ENCODE measurements around the gene TCF7L2. TPM values are rescaled to one million over a fixed set of nuclear protein-coding genes. Genes with fewer than 3 reads are reported as not detected.

The TCF7L2 gene
- total and polyA plus RNA-seq, 4 donors: 14.0 to 57.8 (median 34.8) TPM

GRCh38 chr10:113169853-113170460 lies 219.9 kb downstream of the TCF7L2 start:
- DNase-seq (no peak), ATAC-seq (ENCODE audit: low FRiP score) (no peak)
- H3K4me3 ChIP-seq (ENCODE audit: low read length in 2 of 2): no peak overlapping the region
- no peaks in the 10 kb centered on the region for H3K27me3 ChIP-seq (ENCODE audit: control insufficient read depth in 1 of 2, insufficient read depth in 2 of 2, low read length in 1 of 2)
- H3K9me3 ChIP-seq (ENCODE audit: control insufficient read depth, low read length): no peaks in the 10 kb centered on the region
- H3K27ac ChIP-seq (ENCODE audit: low read depth in 1 of 2, low read length in 2 of 2): no peak overlapping the region
- no peaks in the 10 kb centered on the region for H3K4me1 ChIP-seq (ENCODE audit: control insufficient read depth in 1 of 2, insufficient read depth in 2 of 2, low read length in 2 of 2)
- intact Hi-C loops (cut with DNase I): loop anchor here in 1 of 2 donors (10.0 kb wide), 1 partner anchor 215 kb away; no protein-coding TSS in a partner anchor
- 91 to 94% methylated on average over 14 of the region's 14 CpGs for WGBS, 2 donors
- peaks cover 0 to 2% of the 10 kb centered on the region in 2 donors for H3K36me3 ChIP-seq (ENCODE audit: control insufficient read depth in 1 of 2, insufficient read depth in 2 of 2, low read length in 1 of 2)

DNA sequence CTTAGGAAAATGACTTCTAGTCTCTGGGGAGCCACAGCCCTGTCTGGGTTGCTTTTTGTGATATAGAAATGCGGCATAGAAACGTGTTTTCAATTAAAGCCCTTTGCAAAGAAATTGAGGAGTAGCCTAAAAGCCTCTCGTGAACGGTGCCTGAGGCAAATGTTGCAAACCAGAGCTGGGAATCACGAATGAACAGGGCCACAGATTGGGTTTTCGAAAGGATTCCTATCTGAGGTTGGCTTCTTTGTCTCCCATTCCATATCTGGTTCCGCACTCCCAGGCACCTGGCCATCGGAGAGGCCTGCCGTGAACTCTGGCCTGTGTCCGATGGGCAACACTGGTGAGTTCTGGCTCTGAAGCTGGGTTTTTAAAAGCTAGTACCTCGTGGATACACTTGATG lies 221.6 kb downstream of the TCF7L2 start:
- Histone ChIP-seq H3K36me3 (ENCODE audit: control insufficient read depth in 1 of 2, insufficient read depth in 2 of 2, low read length in 1 of 2) (no peaks in the 10 kb centered on the region), H3K4me1 (ENCODE audit: control insufficient read depth in 1 of 2, insufficient read depth in 2 of 2, low read length in 2 of 2) (no peaks in the 10 kb centered on the region), H3K9me3 (ENCODE audit: control insufficient read depth, low read length) (no peaks in the 10 kb centered on the region), H3K27me3 (ENCODE audit: control insufficient read depth in 1 of 2, insufficient read depth in 2 of 2, low read length in 1 of 2) (no peaks in the 10 kb centered on the region), H3K27ac (ENCODE audit: low read depth in 1 of 2, low read length in 2 of 2) (no peak overlapping the region), H3K4me3 (ENCODE audit: low read length in 2 of 2) (no peak overlapping the region)
- ATAC-seq (ENCODE audit: low FRiP score) (no peak), DNase-seq (peak in 1 of 2 donors; percentile 14)
- intact Hi-C loops (cut with DNase I): no loop called here
- 94 to 95% methylated on average over 11 of the region's 11 CpGs for WGBS, 2 donors

DNA sequence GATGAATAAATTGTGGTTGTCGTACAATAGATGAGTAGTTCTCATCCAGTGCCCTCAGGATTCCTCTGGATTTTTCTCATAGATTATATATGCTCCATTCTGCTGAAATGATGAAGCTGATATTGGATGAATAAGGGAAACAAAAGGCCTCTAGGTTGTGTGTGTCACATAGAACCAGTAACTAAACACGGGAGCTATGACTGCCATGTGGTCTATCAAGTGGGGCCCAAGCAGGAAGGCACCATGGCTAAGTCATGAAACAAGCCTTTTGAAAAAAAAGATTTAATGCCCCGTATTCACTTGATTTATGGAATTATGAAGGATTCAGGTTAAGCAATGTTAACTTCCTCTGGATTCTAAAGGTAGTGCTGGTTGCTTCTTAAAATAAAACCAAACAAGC lies 225.1 kb downstream of the TCF7L2 start:
- Histone ChIP-seq H3K4me3 (ENCODE audit: low read length in 2 of 2) (no peak overlapping the region), H3K27ac (ENCODE audit: low read depth in 1 of 2, low read length in 2 of 2) (no peak overlapping the region), H3K4me1 (ENCODE audit: control insufficient read depth in 1 of 2, insufficient read depth in 2 of 2, low read length in 2 of 2) (peaks cover 0 to 5% of the 10 kb centered on the region in 2 donors), H3K27me3 (ENCODE audit: control insufficient read depth in 1 of 2, insufficient read depth in 2 of 2, low read length in 1 of 2) (no peaks in the 10 kb centered on the region), H3K36me3 (ENCODE audit: control insufficient read depth in 1 of 2, insufficient read depth in 2 of 2, low read length in 1 of 2) (no peaks in the 10 kb centered on the region), H3K9me3 (ENCODE audit: control insufficient read depth, low read length) (no peaks in the 10 kb centered on the region)
- ATAC-seq (ENCODE audit: low FRiP score) (no peak), DNase-seq (no peak)
- intact Hi-C loops (cut with DNase I): no loop called here
- WGBS, 2 donors: 93 to 95% methylated on average over 3 of the region's 3 CpGs

GRCh38 chr10:113175756-113176651 lies 226.0 kb downstream of the TCF7L2 start:
- ATAC-seq (ENCODE audit: low FRiP score): no peak
- 57 to 70% methylated on average over 17 of the region's 17 CpGs for WGBS, 2 donors
- intact Hi-C loops (cut with DNase I): no loop called here

DNA sequence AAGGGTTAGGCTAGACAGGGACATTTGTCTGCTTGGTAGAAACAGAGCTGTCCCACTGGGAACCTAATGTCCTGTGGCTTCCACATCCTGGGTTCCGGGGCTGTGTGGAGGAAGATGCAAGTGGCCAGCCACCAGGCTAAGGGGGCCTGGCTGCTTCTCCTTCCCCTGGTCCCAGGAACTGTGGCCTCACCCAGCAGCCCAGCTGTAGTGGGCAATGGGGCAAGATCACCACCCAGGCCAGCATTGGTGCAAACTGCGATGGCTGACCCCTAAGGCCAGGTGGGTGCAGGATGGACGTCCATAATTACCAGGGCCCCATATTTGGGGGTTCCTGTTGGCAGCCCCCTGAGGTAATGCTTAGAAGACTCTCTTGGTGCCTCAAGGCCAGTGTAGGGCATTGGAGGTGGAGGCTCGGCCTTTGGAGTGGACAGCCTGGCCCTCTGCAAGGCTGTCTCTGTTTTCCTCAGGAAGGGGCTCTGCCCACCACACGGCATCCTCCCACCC lies 226.7 kb downstream of the TCF7L2 start:
- no peak overlapping the region for H3K4me3 ChIP-seq (ENCODE audit: low read length in 2 of 2)
- peaks cover 0 to 5% of the 10 kb centered on the region in 2 donors for H3K4me1 ChIP-seq (ENCODE audit: control insufficient read depth in 1 of 2, insufficient read depth in 2 of 2, low read length in 2 of 2)
- WGBS, 2 donors: 68 to 74% methylated on average over 5 of the region's 5 CpGs
- no peaks in the 10 kb centered on the region for H3K9me3 ChIP-seq (ENCODE audit: control insufficient read depth, low read length)
- intact Hi-C loops (cut with DNase I): no loop called here
- DNase-seq: no peak
- ATAC-seq (ENCODE audit: low FRiP score): no peak
- H3K27ac ChIP-seq (ENCODE audit: low read depth in 1 of 2, low read length in 2 of 2): no peak overlapping the region
- H3K27me3 ChIP-seq (ENCODE audit: control insufficient read depth in 1 of 2, insufficient read depth in 2 of 2, low read length in 1 of 2): no peaks in the 10 kb centered on the region
- H3K36me3 ChIP-seq (ENCODE audit: control insufficient read depth in 1 of 2, insufficient read depth in 2 of 2, low read length in 1 of 2): no peaks in the 10 kb centered on the region

More at GRCh38 chr10:113175756-113176651, 226.0 kb downstream of the TCF7L2 start:
- Histone ChIP-seq H3K36me3 (ENCODE audit: control insufficient read depth in 1 of 2, insufficient read depth in 2 of 2, low read length in 1 of 2) (no peaks in the 10 kb centered on the region), H3K4me1 (ENCODE audit: control insufficient read depth in 1 of 2, insufficient read depth in 2 of 2, low read length in 2 of 2) (peaks cover 0 to 5% of the 10 kb centered on the region in 2 donors), H3K4me3 (ENCODE audit: low read length in 2 of 2) (no peak overlapping the region), H3K27ac (ENCODE audit: low read depth in 1 of 2, low read length in 2 of 2) (no peak overlapping the region), H3K27me3 (ENCODE audit: control insufficient read depth in 1 of 2, insufficient read depth in 2 of 2, low read length in 1 of 2) (no peaks in the 10 kb centered on the region), H3K9me3 (ENCODE audit: control insufficient read depth, low read length) (no peaks in the 10 kb centered on the region)
- peak in 1 of 2 donors; percentile 31 for DNase-seq

GRCh38 chr10:113177156-113177935 lies 227.3 kb downstream of the TCF7L2 start:
- no peak overlapping the region for H3K4me3 ChIP-seq (ENCODE audit: low read length in 2 of 2)
- no peak overlapping the region for H3K27ac ChIP-seq (ENCODE audit: low read depth in 1 of 2, low read length in 2 of 2)
- peaks cover 0 to 5% of the 10 kb centered on the region in 2 donors for H3K4me1 ChIP-seq (ENCODE audit: control insufficient read depth in 1 of 2, insufficient read depth in 2 of 2, low read length in 2 of 2)
- H3K27me3 ChIP-seq (ENCODE audit: control insufficient read depth in 1 of 2, insufficient read depth in 2 of 2, low read length in 1 of 2): no peaks in the 10 kb centered on the region
- no peak for DNase-seq
- H3K9me3 ChIP-seq (ENCODE audit: control insufficient read depth, low read length): no peaks in the 10 kb centered on the region
- intact Hi-C loops (cut with DNase I): no loop called here
- 27 to 29% methylated on average over 16 of the region's 16 CpGs for WGBS, 2 donors
- ATAC-seq (ENCODE audit: low FRiP score): no peak
- H3K36me3 ChIP-seq (ENCODE audit: control insufficient read depth in 1 of 2, insufficient read depth in 2 of 2, low read length in 1 of 2): no peaks in the 10 kb centered on the region

- 94 to 95% methylated on average over 11 of the region's 11 CpGs for WGBS, 2 donors
- no peak for DNase-seq
- no peak for ATAC-seq (ENCODE audit: low FRiP score)
- H3K27me3 ChIP-seq (ENCODE audit: control insufficient read depth in 1 of 2, insufficient read depth in 2 of 2, low read length in 1 of 2): no peaks in the 10 kb centered on the region
- H3K4me1 ChIP-seq (ENCODE audit: control insufficient read depth in 1 of 2, insufficient read depth in 2 of 2, low read length in 2 of 2): peaks cover 0 to 5% of the 10 kb centered on the region in 2 donors
- no peak overlapping the region for H3K4me3 ChIP-seq (ENCODE audit: low read length in 2 of 2)
- H3K9me3 ChIP-seq (ENCODE audit: control insufficient read depth, low read length): no peaks in the 10 kb centered on the region
- no peaks in the 10 kb centered on the region for H3K36me3 ChIP-seq (ENCODE audit: control insufficient read depth in 1 of 2, insufficient read depth in 2 of 2, low read length in 1 of 2)
- no peak overlapping the region for H3K27ac ChIP-seq (ENCODE audit: low read depth in 1 of 2, low read length in 2 of 2)
- intact Hi-C loops (cut with DNase I): no loop called here
Observed at GRCh38 chr10:113177936-113178335, 227.9 kb downstream of the TCF7L2 start.

DNA sequence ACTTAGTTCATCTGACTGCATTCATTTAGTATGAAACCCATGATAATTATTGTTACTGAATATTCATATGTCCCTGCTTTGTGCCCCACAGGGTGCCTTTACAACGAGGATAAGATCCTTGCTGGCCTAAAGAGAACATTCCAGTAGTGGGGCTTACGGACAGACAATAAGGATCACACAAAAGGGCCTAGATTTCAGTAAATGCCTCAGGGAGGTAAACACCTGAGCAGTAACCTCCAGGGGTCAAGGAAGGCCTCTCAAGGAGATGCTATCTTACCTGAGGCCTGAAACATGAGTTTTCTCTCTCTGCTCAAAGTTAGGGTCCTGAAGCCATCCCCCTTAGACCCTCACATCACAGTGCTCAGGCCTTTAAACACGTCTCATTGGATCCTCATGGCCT lies 228.7 kb downstream of the TCF7L2 start:
- no peak overlapping the region for H3K27ac ChIP-seq (ENCODE audit: low read depth in 1 of 2, low read length in 2 of 2)
- no peaks in the 10 kb centered on the region for H3K27me3 ChIP-seq (ENCODE audit: control insufficient read depth in 1 of 2, insufficient read depth in 2 of 2, low read length in 1 of 2)
- no peaks in the 10 kb centered on the region for H3K9me3 ChIP-seq (ENCODE audit: control insufficient read depth, low read length)
- no peaks in the 10 kb centered on the region for H3K36me3 ChIP-seq (ENCODE audit: control insufficient read depth in 1 of 2, insufficient read depth in 2 of 2, low read length in 1 of 2)
- WGBS, 2 donors: 94 to 95% methylated on average over 3 of the region's 3 CpGs
- ATAC-seq (ENCODE audit: low FRiP score): no peak
- intact Hi-C loops (cut with DNase I): no loop called here
- no peak overlapping the region for H3K4me3 ChIP-seq (ENCODE audit: low read length in 2 of 2)
- no peak for DNase-seq
- H3K4me1 ChIP-seq (ENCODE audit: control insufficient read depth in 1 of 2, insufficient read depth in 2 of 2, low read length in 2 of 2): peaks cover 0 to 5% of the 10 kb centered on the region in 2 donors
